Measurements from ENCODE around the gene ACSM3. TPM values are rescaled to one million over a fixed set of nuclear protein-coding genes. Genes with fewer than 3 reads are reported as not detected.
A peak's percentile ranks its signal among the peaks of the same experiment; 100 is the strongest.
"Not testable (repeated sequence)": the region's sequence is repeated elsewhere in the genome, so short reads cannot be mapped to it uniquely, and the experiment has no call there.

Gene ACSM3
- total RNA-seq, 1 donor from 2014 or later = 119 TPM

DNA sequence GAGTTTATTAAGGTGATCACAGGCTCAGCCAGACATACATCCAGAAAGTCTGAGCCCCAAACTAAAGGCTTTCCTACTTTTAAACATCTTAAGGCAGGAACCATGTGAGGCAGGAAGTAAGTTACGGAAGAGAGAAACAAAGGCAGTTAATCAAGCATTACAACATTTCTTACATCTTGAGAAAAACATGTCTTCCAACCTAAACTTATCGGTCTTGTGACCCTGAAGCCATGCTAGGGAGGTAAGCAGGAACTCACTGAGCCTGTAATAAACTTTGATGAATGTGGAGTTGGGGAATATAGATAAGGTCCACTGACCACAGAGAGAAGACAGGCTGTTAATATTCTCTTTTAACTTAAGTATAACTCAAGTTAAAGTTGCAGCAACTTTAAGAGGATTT lies 3.5 kb upstream of the ACSM3 start:
- Mint-ChIP-seq H3K9me3 (ENCODE audit: low read depth) (peaks cover 17% of the 10 kb centered on the region), H3K36me3 (ENCODE audit: insufficient read depth) (peaks cover 22% of the 10 kb centered on the region), H3K27me3 (no peaks in the 10 kb centered on the region), H3K27ac (no peak overlapping the region), H3K4me1 (ENCODE audit: low read depth) (peaks cover 21% of the 10 kb centered on the region), H3K4me3 (ENCODE audit: low read depth) (no peak overlapping the region)
- TF ChIP-seq, protein P1, sequence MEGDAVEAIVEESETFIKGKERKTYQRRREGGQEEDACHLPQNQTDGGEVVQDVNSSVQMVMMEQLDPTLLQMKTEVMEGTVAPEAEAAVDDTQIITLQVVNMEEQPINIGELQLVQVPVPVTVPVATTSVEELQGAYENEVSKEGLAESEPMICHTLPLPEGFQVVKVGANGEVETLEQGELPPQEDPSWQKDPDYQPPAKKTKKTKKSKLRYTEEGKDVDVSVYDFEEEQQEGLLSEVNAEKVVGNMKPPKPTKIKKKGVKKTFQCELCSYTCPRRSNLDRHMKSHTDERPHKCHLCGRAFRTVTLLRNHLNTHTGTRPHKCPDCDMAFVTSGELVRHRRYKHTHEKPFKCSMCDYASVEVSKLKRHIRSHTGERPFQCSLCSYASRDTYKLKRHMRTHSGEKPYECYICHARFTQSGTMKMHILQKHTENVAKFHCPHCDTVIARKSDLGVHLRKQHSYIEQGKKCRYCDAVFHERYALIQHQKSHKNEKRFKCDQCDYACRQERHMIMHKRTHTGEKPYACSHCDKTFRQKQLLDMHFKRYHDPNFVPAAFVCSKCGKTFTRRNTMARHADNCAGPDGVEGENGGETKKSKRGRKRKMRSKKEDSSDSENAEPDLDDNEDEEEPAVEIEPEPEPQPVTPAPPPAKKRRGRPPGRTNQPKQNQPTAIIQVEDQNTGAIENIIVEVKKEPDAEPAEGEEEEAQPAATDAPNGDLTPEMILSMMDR (IDR thresholded peaks at IDR 0.05; ENCODE audit: unreplicated experiment) = no peak
- DNase-seq (ENCODE audit: low spot score, unreplicated experiment) = no peak

DNA sequence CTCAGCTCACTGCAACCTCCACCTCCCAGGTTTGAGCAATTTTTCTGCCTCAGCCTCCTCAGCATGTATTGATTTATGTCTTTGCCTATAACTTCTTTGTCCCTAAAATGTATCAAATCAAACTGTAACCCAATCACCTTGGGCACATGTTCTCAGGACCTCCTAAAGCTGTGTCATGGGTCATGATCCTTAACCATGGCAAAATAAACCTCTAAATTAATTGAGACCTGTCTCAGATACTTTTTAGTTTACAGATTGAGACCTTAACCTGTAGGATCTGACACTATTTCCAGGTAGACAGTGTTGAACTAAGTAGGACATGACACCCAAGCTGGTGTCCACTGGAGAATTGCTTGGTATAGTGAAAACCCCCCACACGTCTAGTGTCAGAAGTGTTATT lies 2.6 kb upstream of the ACSM3 start:
- no peak overlapping the region for H3K27ac Mint-ChIP-seq
- peaks cover 17% of the 10 kb centered on the region for H3K9me3 Mint-ChIP-seq (ENCODE audit: low read depth)
- TF ChIP-seq, protein P1 (IDR thresholded peaks at IDR 0.05; ENCODE audit: unreplicated experiment) = no peak
- H3K36me3 Mint-ChIP-seq (ENCODE audit: insufficient read depth) = peaks cover 22% of the 10 kb centered on the region
- no peaks in the 10 kb centered on the region for H3K27me3 Mint-ChIP-seq
- H3K4me3 Mint-ChIP-seq (ENCODE audit: low read depth) = no peak overlapping the region
- no peak for DNase-seq (ENCODE audit: low spot score, unreplicated experiment)
- H3K4me1 Mint-ChIP-seq (ENCODE audit: low read depth) = peaks cover 21% of the 10 kb centered on the region

DNA sequence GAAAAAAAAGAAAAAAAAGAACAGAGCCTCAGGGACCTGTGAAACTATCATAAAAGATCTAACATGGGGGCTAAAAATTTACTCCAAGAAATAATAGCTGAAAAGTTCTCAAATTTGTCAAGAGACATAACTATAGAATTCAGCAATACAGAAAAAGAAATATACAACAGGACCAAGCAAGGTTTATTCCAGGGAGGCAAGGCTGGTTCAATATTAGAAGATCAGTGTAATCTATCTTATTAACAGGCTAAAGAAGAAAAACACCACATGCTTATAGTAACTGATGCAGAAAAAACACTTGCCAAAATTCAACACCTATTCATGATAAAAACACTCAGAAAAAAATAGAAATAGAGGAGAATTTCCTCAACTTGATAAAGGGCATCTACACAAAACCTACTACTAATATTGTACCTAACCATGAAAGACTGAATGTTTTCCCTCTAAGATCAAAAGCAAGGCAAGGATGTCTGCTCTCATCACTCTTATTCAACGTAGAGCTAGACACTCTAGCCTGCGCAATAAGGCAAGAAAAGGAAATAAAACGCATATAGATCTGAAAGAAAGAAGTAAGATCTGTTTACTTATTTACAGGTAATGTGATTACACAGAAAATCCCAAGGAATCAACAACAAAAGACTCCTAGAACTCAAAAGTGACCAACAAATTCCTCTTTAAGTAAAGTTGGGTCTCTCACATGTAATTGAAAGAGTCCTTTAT lies 1.2 kb upstream of the ACSM3 start:
- H3K4me3 Mint-ChIP-seq (ENCODE audit: low read depth) = peak overlapping the region; percentile 75
- DNase-seq (ENCODE audit: low spot score, unreplicated experiment) = no peak
- H3K27ac Mint-ChIP-seq = peak overlapping the region; percentile 93
- no peaks in the 10 kb centered on the region for H3K27me3 Mint-ChIP-seq
- TF ChIP-seq, protein P1 (IDR thresholded peaks at IDR 0.05; ENCODE audit: unreplicated experiment) = no peak
- H3K9me3 Mint-ChIP-seq (ENCODE audit: low read depth) = peaks cover 17% of the 10 kb centered on the region
- H3K4me1 Mint-ChIP-seq (ENCODE audit: low read depth) = peaks cover 21% of the 10 kb centered on the region
- peaks cover 22% of the 10 kb centered on the region for H3K36me3 Mint-ChIP-seq (ENCODE audit: insufficient read depth)

DNA sequence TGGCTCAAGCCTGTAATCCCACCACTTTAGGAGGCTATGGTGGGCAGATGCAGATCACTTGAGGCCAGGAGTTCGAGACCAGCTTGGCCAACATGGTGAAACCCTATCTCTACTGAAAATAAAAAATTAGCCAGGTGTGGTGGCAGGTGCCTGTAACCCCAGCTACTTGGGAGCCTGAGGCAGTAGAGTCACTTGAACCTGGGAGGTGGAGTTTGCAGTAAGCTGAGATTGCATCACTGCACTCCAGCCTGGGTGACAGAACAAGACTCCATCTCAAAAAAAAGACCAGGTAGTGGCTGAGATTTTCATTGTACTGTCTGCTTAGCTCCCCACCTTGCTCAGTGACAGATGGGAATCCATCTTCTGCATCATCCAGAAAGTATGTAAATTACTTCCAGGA lies 634 bp downstream of the ACSM3 start:
- H3K4me1 Mint-ChIP-seq (ENCODE audit: low read depth) = peaks cover 21% of the 10 kb centered on the region
- not testable (repeated sequence) for H3K27me3 Mint-ChIP-seq; H3K27ac Mint-ChIP-seq; DNase-seq (ENCODE audit: low spot score, unreplicated experiment); H3K4me3 Mint-ChIP-seq (ENCODE audit: low read depth)
- H3K36me3 Mint-ChIP-seq (ENCODE audit: insufficient read depth) = peaks cover 22% of the 10 kb centered on the region
- H3K9me3 Mint-ChIP-seq (ENCODE audit: low read depth) = peaks cover 17% of the 10 kb centered on the region

DNA sequence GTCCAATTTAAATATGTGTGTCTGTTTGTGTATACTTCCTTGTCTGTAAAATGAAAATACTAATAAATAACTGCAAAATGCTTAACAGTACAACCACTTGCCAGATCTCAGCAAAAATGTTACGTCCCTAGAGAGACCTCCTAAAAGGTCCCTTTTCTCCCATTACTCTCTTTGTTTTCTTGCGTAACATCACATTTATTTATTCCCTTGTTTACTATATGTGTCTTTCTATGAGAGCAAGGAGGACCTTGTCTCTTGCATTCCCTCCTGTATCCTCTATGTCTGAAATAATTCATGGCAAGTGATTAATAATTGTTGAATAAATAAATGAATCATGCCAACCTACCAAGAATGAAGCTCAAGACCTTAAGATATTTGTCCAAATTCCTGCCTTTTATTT lies 1.9 kb downstream of the ACSM3 start:
- Mint-ChIP-seq H3K4me1 (ENCODE audit: low read depth) (peaks cover 21% of the 10 kb centered on the region), H3K27ac (no peak overlapping the region), H3K4me3 (ENCODE audit: low read depth) (no peak overlapping the region), H3K36me3 (ENCODE audit: insufficient read depth) (peaks cover 20% of the 10 kb centered on the region), H3K9me3 (ENCODE audit: low read depth) (peaks cover 17% of the 10 kb centered on the region), H3K27me3 (no peaks in the 10 kb centered on the region)
- TF ChIP-seq, protein P1 (IDR thresholded peaks at IDR 0.05; ENCODE audit: unreplicated experiment) = no peak
- DNase-seq (ENCODE audit: low spot score, unreplicated experiment) = no peak

DNA sequence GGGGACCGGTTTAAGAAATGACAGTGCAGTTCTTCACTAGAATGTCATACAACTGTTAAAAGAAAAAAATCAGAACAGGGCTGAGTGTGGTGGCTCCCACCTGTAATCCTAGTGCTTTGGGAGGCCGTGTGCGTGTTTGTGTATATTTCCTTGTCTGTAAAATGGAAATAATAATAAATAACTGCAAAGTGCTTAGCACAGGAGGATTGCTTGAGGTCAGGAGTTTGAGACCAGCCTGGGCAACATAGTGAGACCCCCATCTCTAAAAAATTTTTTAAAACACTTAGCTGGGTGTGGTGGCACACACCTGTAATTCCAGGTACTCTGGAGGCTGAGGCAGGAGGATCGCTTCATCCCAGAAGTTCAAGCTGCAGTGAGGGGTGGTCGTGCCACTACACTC lies 2.5 kb downstream of the ACSM3 start:
- H3K4me3 Mint-ChIP-seq (ENCODE audit: low read depth) = no peak overlapping the region
- peaks cover 19% of the 10 kb centered on the region for H3K36me3 Mint-ChIP-seq (ENCODE audit: insufficient read depth)
- DNase-seq (ENCODE audit: low spot score, unreplicated experiment) = no peak
- TF ChIP-seq, protein P1 (IDR thresholded peaks at IDR 0.05; ENCODE audit: unreplicated experiment) = no peak
- H3K9me3 Mint-ChIP-seq (ENCODE audit: low read depth) = peaks cover 15% of the 10 kb centered on the region
- H3K4me1 Mint-ChIP-seq (ENCODE audit: low read depth) = peaks cover 21% of the 10 kb centered on the region
- H3K27me3 Mint-ChIP-seq = no peaks in the 10 kb centered on the region
- H3K27ac Mint-ChIP-seq = no peak overlapping the region

Data from progenitor cell of endocrine pancreas (in vitro differentiated cells).